Astrocyte of the hippocampus (primary cell): ENCODE measurements around the gene TNFRSF12A.

Source experiments
- DNase-seq: peaks from one replicate; pipeline ENCODE4 v3.0.0; 2011; ENCODE audit warnings: low read depth, low spot score

TNFRSF12A gene

DNA sequence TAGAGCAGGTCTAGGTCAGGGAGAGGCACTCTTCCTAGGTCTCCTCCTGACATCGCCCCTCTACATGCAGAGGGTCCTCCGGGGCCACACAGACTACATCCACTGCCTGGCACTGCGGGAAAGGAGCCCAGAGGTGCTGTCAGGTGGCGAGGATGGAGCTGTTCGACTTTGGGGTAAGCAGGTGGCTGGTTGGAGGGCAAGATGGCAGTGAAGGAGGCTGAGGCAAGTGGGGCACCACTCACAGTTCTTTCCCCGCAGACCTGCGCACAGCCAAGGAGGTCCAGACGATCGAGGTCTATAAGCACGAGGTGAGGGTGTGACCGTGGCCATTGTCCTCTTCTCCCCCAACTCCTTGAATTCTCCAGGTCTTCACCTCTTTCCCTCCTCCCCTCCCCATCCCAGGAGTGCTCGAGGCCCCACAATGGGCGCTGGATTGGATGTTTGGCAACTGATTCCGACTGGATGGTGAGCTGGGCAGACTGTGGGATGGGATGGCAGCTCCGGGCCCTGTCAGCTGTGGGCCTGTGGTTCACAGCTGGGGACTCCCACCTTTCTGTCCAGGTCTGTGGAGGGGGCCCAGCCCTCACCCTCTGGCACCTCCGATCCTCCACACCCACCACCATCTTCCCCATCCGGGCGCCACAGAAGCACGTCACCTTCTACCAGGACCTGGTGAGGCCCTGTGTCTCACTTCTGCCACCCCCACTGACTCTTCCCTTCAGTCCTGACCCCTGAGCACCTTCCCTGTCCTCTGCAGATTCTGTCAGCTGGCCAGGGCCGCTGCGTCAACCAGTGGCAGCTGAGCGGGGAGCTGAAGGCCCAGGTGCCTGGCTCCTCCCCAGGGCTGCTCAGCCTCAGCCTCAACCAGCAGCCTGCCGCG is 6.7 kb downstream of the TNFRSF12A start:
- DNase-seq = no peak

DNA sequence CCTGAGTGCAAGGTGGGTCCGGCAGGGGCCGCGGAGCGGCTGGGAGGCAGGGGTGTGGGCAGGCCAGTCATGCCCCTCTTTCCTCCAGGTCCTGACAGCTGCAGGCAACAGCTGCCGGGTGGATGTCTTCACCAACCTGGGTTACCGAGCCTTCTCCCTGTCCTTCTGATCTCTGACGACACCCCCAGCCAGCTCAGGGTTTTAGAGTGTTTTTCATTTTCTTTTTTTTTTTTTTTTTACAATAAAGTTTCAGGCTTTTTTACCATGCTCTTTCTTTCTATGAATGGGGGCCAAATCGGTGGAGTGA is 7.3 kb downstream of the TNFRSF12A start:
- no peak for DNase-seq

DNA sequence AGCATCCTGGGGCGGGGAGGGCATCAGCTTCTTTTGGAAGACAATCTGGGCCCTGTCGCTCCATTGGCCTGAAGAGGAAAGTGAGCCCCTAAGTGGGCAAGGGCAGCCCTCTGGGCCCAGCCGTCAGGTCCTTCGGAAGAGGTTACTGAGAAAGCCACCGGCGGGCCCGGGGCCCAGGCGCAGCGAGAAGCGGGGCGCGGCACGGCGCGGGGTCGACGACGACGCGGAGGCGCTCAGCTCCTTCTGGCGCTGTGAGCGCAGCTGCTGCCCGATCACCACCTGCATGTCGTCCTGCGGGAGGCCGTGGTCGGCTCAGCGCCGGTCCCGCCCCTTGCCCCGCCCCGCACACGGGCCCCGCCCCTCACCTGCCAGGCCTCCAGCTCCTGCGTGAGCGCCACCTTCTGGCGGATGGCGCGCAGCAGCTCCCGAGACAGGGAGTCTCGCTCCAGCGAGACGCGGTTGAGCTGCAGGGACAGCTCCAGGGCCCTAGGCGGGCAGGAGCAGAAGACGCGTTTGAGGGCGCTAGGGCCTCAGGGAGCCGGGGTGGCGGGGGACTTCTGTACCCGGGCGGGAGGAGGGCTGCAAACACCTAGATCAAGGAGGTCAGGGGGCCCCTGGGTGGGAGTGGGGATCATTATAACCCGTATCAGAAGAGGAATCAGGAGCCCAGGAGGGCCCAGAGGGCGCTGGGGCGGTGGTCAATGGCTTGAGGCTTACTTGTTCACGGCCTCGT is 8.0 kb downstream of the TNFRSF12A start:
- DNase-seq = peak; percentile 95

DNA sequence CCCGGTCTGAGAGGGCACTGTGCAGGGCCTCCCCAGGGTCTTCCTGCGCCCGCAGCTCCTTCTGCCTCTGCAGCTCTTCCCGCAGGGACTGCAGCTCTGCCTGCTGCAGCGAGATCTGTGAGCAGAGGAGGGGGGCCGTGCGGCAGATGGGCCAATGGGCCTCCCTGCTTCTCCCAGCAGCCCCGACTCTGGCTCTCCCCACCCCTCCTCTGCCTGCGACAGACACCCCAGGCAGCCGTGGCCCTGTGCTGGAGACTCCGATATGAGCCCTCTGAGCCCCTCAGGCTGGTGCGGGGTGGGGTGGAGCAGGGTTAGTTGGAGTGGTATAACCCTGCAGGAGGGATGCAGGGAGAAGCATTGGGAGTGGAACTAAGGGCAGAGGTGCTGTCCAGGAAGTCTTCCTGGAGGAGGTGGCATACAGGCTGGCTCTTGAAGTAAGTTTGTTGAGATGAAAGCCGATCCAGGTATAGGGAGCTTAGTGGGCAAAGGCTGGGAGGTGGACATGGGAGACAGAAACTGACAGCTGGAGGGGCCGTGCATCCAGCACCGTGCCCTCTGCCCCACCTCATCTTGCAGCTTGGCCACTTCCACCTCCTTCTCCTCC is 8.7 kb downstream of the TNFRSF12A start:
- no peak for DNase-seq

DNA sequence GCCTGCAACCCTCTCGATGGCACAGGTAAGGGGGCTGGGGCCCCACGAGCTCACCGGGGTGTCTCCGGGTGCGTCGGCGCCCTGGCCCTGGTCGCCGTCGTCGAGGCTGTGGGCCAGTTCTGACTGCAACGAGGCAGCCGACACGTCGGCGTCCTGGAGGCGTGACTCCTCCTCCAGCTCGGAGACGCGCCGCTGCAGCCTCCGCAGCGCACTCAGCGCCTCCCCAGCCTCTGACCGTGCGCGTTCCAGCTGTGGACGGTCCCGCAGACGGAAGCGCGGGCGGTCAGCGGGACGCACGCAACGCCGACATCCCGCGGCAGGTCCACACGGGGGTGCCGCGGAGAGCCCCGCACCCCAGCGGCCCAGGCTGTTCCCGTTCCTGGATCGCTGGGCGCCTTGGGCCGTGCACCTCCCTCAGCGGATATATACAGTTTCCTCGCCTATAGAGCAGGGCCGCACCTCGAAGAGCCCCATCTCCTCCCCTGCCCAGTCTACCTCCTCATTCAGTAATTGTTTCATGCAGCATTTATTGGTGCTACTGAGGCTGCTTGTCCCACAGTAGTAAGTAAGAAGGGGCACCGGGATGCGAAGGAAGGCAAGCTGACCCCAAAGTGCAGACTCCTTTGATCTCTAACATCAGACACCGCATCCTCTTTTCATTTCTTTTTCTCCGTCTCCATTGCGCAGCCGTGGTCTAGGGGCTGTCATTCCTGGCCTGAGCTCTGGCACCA is 9.5 kb downstream of the TNFRSF12A start:
- DNase-seq = peak; percentile 57

DNA sequence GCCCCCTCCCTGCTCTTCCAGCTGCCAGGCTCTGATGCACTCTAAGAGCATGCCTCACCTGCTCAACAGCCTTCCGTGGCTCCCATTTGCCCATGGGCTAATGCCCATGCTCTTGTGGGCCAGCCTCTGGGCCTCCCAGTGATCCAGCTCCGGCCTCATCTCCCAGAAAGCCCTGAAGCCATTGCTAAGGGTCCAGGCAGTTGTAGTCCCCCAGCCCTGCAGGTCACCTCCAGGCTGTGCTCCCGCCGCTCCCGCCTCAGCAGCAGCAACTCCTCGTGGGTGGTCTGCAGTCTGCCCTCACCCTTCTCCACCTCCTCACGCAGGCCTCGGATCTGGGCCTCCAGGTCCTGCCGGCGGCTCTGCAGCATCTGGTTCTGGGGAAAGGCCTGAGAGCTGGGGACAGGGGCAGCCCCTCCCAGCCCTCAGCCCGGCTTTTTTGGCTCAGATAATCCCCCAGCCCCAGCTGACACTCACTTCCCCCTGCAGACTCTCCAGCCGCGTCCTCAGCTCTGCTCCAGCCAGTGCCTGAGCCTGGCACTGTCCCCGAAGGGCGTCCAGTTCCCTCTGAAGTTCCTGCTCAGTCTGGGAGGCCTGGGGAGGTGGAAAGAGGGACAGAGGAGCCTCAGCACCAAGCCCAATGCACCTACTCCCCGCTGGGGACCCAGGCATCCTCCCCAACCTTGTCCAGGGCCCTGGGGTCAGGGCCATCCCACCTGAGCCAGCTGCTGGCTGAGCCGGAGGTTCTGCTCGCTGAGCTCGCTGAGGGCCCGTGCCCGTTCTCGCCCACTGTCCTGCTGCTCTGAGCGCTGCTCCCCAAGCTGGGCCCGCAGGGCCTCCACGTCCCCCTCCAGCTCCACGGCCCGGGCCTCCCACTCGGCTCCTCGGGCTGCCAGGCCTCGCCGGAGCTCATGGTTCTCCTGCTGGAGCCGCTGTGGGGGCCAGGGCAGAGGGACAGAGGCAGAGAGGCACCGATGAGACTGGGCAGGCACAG is 10.3 kb downstream of the TNFRSF12A start:
- no peak for DNase-seq

DNA sequence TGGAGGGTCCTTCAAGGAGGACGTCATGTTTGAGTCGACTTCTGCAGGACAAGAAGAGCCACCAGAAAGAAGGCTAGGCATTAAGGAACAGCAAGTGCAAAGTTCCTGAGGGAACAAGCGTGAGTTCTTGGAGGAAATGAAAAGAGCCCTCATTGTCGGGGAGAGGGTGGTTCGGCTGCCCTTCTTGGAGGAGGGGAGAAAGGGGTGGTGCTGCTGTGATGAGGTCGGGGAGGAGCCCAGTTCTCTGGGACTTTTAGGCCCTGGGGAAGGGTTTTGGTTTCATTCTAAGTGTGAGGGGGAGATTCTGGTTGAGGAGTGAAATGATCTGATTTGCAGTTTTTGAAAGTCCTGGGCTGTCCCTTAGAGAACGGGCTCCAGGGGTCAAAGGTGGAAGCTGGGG is 12.5 kb downstream of the TNFRSF12A start:
- no peak for DNase-seq

DNA sequence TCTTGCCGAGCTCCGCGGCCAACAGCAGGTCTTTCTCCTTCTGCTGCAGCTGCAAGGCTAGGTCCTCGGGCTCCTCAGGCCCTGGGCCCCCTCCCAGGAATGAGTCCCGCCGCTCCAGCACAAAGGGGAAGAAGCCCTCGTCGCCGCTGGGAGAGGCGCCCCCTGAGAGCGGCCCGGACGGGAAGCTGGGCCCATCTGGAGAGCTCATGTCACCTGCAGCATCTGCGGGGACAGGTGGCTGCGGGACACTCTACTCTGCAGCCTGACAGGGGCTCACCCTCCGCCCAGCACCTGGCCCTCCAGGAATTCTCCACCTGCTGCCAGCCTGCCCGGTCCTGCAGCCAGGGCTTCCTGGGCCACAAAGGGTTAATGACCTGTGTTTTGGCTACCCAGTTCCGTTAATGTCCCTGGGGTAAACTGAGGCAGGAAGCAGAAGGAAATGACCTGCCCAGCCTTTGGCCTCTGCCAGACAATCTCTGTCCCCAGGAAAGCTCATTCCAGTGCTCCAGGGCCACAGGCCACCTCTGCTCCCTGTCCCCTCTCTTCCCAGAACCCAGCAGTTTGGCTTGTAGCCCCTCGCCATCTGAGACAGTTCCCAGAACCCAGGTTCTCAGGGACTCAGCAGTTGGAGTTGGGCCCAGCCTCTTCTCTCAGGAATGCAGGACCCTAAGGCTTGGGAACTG is 15.3 kb downstream of the TNFRSF12A start:
- no peak for DNase-seq

DNA sequence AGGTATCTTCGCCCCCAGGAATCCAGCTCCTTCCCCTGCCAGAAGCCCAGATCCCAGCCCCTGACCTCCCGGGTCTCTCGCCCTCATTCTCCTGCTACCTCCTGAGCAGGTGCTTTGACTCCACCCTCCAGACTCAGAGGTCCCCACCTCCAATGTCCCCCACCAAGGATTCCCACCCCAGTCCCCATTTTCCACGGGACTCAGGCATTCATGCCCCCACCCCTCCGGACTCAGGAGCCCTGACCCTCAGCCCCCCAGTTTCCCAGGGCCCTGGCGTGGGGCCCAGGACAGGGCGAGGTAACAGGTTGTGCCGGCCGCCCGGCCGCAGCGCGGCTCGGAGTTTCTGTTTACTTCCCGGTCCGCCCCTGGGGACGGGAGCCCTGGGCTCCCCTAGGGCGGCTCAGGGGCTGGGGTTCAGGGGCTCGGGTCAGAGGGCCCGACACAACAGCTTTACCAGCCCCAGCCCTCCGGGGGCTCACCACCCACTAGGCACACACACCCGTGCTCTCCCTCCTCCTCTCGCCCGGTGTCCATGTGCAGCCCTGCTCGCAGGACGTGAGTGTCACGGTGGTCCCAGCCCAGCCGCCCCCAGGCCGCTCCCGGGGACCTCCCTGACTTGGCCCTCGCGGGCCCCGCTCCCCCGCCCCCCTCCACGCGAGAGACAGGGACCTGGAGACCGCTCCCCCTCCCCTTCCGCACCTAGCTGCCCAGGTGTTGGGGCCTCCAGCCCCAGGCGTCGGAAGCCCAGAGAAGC is 16.0 kb downstream of the TNFRSF12A start:
- DNase-seq = no peak

DNA sequence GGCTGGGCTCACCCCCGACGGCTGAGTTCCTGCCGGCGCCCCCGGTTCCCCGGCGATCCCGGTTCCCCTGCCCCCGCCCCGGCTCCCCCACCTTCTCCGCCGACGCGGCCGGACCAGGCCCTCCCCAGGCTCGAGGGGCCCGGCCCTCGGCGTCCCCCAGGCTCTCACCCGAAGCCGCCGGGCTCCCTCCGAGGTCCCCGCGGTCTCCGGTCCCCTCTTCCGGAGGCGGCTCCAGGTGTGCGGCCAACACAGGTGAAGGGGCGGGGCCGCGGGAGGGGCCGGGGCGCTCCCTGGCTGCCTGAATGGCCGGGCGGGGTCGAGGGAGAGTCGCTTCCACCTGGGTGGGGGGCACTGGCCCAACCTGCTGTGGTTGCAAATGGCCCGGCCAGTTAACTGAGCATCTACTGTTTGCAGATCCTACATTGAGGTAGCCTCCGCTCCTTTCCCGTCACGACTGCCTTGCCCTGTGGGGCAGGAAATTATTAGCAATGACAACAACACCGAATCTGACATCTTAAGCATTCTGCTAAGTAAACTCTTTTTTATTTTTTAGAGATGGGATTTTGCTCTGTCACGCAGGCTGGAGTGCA is 16.7 kb downstream of the TNFRSF12A start, which contains the start of gene BICDL2:
Gene BICDL2 (minus strand): TSS at position 219 of the 590 bp plus-strand sequence. CDS start 1,448 bp downstream, outside the sequence.
- DNase-seq = no peak

DNA sequence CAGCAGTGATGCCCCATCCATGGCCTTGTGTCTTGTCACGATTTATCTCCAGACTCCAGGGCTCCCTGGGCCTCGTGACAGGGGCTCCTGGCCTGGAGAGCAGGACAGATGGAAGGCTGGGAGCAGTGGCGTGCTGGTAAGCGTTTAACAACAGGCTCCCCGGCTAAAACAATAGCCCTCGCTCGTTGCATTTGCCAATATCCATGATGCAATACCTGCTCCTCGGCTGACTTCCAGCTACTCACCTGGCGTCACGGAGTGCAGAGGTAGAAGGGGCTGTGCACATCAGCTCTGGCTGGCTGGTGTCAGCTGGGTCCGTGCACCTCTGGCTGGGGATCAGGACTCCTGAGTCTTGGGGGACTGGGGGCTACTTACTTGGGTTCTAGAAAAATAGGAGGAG is 18.1 kb downstream of the TNFRSF12A start:
- DNase-seq = no peak

DNA sequence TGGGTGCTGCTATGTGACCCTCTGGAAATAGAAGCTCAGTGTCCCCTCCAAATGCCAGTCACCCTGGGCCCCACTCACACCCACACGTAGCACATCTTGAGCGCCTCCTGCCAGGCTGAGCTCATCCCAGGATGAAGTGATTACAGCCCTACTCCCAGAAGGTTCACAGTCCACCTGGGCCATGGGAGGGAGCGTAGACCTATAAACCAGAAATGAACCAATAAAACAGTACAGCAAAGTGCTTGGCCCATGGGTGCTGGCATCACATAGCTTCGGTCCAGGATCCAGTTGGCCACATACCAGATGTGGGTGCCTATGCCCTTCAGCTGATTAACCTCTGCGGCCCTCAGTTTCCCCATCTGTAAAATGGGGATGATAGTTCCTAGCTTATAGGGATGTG is 18.7 kb downstream of the TNFRSF12A start:
- DNase-seq = no peak

DNA sequence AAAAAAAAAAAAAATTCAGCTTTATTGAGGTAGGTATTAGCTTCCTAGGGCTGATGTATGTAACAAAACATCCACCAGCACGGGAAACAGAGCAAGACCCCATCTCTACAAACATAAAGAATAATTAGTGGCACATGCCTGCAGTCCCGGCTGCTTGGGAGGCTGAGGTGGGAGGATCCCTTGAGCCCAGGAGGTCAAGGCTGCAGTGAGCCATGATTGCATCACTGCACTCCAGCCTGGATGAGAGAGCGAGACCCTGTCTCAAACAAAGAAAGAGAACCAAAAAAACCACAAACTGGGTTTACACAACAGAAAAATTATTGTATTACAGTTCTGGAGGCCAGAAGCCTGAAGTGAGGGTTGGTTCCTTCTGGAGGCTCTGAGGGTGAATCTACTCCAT is 22.2 kb downstream of the TNFRSF12A start:
- no peak for DNase-seq

DNA sequence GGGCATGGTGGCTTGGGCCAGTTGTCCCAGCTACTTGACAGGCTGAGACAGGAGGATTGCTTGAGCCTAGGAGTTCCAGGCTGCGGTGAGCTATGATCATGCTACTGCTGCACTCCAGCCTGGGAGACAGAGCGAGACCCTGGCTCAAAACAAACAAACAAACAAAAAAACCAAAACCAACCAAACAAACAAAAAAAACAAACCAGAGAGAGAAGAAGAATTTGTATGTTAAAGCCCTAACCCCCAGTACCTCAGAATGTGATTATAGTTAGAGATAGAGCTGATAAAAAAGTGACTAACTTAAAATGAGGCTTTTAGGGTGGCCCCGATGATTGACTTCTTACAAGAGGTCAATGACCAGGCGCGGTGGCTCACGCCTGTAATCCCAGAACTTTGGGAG is 24.5 kb downstream of the TNFRSF12A start:
- no peak for DNase-seq

DNA sequence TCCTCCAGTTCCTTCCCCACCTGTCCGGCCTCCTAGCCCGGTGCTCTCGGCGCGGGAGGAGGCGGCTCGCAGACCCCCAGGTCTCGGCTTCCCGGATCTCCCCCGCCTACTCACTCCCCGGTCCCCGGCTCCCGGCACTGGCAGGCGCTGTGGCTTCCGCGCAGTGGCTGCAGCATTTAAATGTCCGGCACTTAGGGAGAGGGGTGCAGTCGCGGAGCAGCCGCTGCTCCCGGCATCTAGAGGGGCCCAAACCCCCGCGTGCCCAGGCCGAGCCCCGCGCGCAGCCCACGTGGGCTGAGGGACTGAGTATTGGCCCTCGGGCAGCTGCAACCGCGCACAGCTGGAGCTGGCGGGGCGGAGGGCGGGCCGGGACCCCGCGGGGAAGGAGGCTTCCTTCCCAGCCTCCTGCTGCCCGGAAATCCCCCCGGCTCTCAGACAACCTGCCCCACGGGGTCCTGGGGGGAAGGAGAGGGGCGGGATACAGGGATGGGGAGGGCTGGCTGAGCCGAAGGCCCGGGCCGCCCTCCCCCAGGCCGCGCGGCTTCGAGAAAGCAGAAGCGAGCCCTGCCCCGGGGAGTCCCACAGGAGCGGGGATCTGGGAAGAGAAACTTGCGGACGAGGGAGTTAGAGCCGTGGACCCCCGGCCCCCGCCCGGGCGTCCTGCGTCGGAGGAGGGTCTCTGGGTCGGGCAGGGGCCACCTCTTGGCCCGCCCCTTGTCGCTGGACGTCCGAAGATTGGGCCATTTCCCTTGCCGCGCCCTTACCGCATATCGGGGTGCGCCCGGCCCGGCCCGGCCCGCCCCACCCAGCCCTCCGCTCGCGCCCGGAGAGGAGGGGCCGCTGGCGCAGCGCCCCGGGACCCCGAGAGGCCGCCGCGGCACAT is 25.8 kb downstream of the TNFRSF12A start, which contains the start of gene MMP25:
Gene MMP25 (plus strand): TSS at position 804 of the 883 bp plus-strand sequence. CDS start 357 bp downstream, outside the sequence.
- DNase-seq = peak; percentile 20

DNA sequence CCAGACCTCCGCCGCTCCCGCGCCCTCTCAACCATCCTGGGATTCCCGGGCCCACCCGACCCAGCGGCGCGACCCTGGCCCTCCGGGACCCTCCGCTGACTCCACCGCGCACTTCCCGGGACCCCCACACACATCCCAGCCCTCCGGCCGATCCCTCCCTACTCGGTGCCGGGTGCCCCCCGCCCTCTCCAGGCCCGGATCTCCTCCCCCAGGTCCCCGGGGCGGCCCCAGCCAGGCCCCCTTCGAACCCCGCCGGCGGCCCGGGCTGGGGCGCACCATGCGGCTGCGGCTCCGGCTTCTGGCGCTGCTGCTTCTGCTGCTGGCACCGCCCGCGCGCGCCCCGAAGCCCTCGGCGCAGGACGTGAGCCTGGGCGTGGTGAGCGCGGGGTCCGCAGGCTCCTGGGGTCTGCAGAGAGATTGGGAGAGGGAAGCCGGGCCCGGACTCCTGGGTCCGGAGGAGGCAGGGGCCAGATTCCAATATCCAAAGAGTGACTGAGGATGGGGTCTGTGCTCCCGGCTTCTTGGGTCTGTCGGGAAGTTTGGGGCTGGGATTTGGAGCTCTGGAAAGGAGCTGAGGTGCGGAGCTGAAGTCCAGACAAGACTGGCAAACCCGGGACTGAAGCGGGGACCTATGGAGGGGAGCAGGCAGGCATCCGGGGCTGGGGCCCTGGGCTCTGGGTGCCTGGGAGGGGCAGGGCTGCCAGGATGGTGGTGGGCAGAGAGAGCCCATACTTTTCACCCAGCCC is 26.6 kb downstream of the TNFRSF12A start:
- peak; percentile 11 for DNase-seq

DNA sequence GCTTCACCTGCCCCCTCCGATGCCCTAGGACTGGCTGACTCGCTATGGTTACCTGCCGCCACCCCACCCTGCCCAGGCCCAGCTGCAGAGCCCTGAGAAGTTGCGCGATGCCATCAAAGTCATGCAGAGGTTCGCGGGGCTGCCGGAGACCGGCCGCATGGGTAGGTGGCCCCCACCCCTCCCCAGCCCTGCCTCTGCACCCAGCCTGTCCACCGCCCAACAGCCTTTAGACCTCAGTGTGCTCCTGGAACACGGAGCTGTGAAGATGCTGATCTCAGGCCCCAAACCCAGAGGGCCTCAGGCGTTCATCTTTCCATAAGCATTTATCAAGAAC is 27.2 kb downstream of the TNFRSF12A start:
- DNase-seq = no peak
